Measurements from ENCODE around the gene CSPG4. TPM values are rescaled to one million over a fixed set of nuclear protein-coding genes. Genes with fewer than 3 reads are reported as not detected.
A peak's percentile ranks its signal among the peaks of the same experiment; 100 is the strongest.

CSPG4 gene
- total and polyA plus RNA-seq, 10 of the 15 experiments (the other 5 are each of a cell fraction or from before 2014, with no cell fraction given) = 0.02 to 2.2 (median 0.76) TPM

- H4K20me1 ChIP-seq (ENCODE audit: control insufficient read depth, insufficient read depth) = no peaks in the 10 kb centered on the region
- RAD21 ChIA-PET (ENCODE audit: unreplicated experiment) = interaction anchor here (0.6 to 2.3 kb wide), 5 partner anchors 9 to 35 kb away, joined by 3 to 5 read pairs (median 3); partner anchors contain the start of genes IMP3 and SNUPN
- CTCF ChIA-PET = interaction anchor here (0.7 to 2.8 kb wide), 5 partner anchors 11 to 283 kb away, joined by 3 to 20 read pairs (median 3); partner anchors contain the start of gene IMP3
- no peak overlapping the region for H3K4me3 ChIP-seq
- H3K4me2 ChIP-seq (ENCODE audit: control insufficient read depth, insufficient read depth) = no peak overlapping the region
- in situ Hi-C loops (cut with MboI) = loop anchor here (25.0 kb wide), 1 partner anchor 639 kb away; the partner anchor contains the start of gene PPCDC
- 34% methylated on average over 9 of the region's 9 CpGs for WGBS (ENCODE audit: insufficient coverage, insufficient replicate concordance, low lambda C conversion rate, missing lambda C conversion rate)
- no peak overlapping the region for H2AFZ ChIP-seq (ENCODE audit: control insufficient read depth, low read depth, low read length)
- DNase-seq (ENCODE audit: low read depth, low spot score) = no peak
- no peaks in the 10 kb centered on the region for H3K36me3 ChIP-seq (ENCODE audit: control insufficient read depth in 2 of 2, insufficient read depth in 2 of 2, low read length in 1 of 2)
- H3K27ac ChIP-seq (ENCODE audit: control insufficient read depth, insufficient read depth) = no peak overlapping the region
- POLR2A ChIA-PET = interaction anchor here (0.6 to 1.0 kb wide), 5 partner anchors 73 to 282 kb away, joined by 3 to 4 read pairs (median 4); no protein-coding TSS in a partner anchor
- peak; percentile 29 for ATAC-seq
- 0 out of 2 replicates have a peak, but pooled peaks cover 2% of the 10 kb centered on the region for H3K4me1 ChIP-seq (ENCODE audit: control insufficient read depth, insufficient read depth, low read length)
- intact Hi-C loops (cut with micrococcal nuclease; ENCODE audit: unreplicated experiment) = no loop called here
- no TSS peak for BruUV-seq (replicated peaks)
- no peak for FAIRE-seq
- H3K27me3 ChIP-seq (replicated peaks in 1 of 2; ENCODE audit: control insufficient read depth in 2 of 2, insufficient read depth in 2 of 2, low read length in 1 of 2) = peaks cover 0 to 2% of the 10 kb centered on the region in 2 experiments; a peak in 2 of 4 replicates
- H3K9ac ChIP-seq (ENCODE audit: control insufficient read depth, insufficient read depth, low read length) = no peak overlapping the region
- SMC1A ChIA-PET (ENCODE audit: uncharacterized antibody, unreplicated experiment) = interaction anchor here (0.7 to 2.0 kb wide), 2 partner anchors 10 to 63 kb away, joined by 4 to 11 read pairs; partner anchors contain the start of gene IMP3
- no peaks in the 10 kb centered on the region for H3K79me2 ChIP-seq (ENCODE audit: control insufficient read depth, insufficient read depth, low read length)
- no peaks in the 10 kb centered on the region for H3K9me3 ChIP-seq (replicated peaks; ENCODE audit: control insufficient read depth, insufficient read depth, low read length)
- TF ChIP-seq BCL3 (IDR thresholded peaks at IDR 0.05; ENCODE audit: borderline replicate concordance, insufficient read depth, low read depth, low read length, poor library complexity, severe bottlenecking) (no peak), EED (IDR thresholded peaks at IDR 0.05; ENCODE audit: low read depth) (0 out of 2 replicates have a peak, but pooled peaks have one; percentile 10), PAX8 (IDR thresholded peaks at IDR 0.05) (no peak), ZNF622 (IDR thresholded peaks at IDR 0.05) (no peak), MXI1 (IDR thresholded peaks at IDR 0.05; ENCODE audit: low read depth, low read length) (no peak), PKNOX1 (IDR thresholded peaks at IDR 0.05) (no peak), NFYB (IDR thresholded peaks at IDR 0.05; ENCODE audit: insufficient read depth, low read depth, low read length) (no peak), SP1 (IDR thresholded peaks at IDR 0.05; ENCODE audit: low read depth, low read length) (no peak), ZNF384 (IDR thresholded peaks at IDR 0.05; ENCODE audit: borderline replicate concordance, low read depth, low read length) (no peak), DPF2 (IDR thresholded peaks at IDR 0.05) (0 out of 2 replicates have a peak, but pooled peaks have one; percentile 46), ZNF687 (IDR thresholded peaks at IDR 0.05) (no peak), WRNIP1 (IDR thresholded peaks at IDR 0.05; ENCODE audit: borderline replicate concordance, low read depth, low read length) (no peak), CBX5 (IDR thresholded peaks at IDR 0.05; ENCODE audit: low read depth) (no peak), KLF5 (IDR thresholded peaks at IDR 0.05; ENCODE audit: partially characterized antibody) (no peak), EGR1 (IDR thresholded peaks at IDR 0.05; ENCODE audit: borderline replicate concordance in 1 of 2, low read depth in 2 of 2, low read length in 2 of 2) (no peak)
Observed at GRCh38 chr15:75650908-75651809, 61.5 kb downstream of the CSPG4 start.
